NCI-H128 (cell line): ENCODE measurements around the gene CT45A2.
"Not testable (repeated sequence)": the region's sequence is repeated elsewhere in the genome, so short reads cannot be mapped to it uniquely, and the experiment has no call there.

ENCODE experiments used
- DNase-seq: peaks from one replicate; lab custom pipeline; 2025; ENCODE audit not compliant: unreplicated experiment; lab: John Stamatoyannopoulos, UW

The CT45A2 gene, protein sequence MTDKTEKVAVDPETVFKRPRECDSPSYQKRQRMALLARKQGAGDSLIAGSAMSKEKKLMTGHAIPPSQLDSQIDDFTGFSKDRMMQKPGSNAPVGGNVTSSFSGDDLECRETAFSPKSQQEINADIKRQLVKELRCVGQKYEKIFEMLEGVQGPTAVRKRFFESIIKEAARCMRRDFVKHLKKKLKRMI

DNA sequence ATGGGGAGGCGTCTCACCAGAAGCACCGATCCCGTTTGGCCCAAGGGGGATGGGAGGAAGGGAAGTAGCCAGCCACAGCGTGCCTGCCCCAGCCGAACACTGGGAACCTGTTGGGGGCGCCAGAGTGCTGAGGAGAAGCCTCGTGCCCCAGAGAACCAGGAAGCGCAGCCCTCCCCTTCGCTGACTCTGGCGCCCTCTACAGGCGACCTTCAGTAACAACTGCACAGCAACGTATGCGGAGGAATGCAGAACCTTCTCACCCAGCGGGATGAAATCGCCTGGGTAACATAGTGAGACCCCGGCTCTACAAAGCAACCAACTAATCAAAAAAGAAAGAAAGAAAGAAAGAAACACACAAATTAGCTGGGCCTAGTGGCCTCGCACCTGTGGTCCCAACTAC lies at the start of gene CT45A2:
Gene CT45A2 (minus strand): TSS at position 101 of the 400 bp plus-strand sequence. CDS start 3,747 bp downstream, outside the sequence.
- not testable (repeated sequence) for DNase-seq

DNA sequence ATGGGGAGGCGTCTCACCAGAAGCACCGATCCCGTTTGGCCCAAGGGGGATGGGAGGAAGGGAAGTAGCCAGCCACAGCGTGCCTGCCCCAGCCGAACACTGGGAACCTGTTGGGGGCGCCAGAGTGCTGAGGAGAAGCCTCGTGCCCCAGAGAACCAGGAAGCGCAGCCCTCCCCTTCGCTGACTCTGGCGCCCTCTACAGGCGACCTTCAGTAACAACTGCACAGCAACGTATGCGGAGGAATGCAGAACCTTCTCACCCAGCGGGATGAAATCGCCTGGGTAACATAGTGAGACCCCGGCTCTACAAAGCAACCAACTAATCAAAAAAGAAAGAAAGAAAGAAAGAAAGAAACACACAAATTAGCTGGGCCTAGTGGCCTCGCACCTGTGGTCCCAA lies 34.6 kb upstream of the CT45A2 start, which contains the start of gene CT45A8:
Gene CT45A8 (minus strand): TSS at position 101 of the 400 bp plus-strand sequence. CDS start 3,755 bp downstream, outside the sequence.
- not testable (repeated sequence) for DNase-seq

DNA sequence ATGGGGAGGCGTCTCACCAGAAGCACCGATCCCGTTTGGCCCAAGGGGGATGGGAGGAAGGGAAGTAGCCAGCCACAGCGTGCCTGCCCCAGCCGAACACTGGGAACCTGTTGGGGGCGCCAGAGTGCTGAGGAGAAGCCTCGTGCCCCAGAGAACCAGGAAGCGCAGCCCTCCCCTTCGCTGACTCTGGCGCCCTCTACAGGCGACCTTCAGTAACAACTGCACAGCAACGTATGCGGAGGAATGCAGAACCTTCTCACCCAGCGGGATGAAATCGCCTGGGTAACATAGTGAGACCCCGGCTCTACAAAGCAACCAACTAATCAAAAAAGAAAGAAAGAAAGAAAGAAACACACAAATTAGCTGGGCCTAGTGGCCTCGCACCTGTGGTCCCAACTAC lies 17.4 kb upstream of the CT45A2 start, which contains the start of gene CT45A7:
Gene CT45A7 (minus strand): TSS at position 101 of the 400 bp plus-strand sequence. CDS start 3,747 bp downstream, outside the sequence.
- DNase-seq, result not testable (repeated sequence)

DNA sequence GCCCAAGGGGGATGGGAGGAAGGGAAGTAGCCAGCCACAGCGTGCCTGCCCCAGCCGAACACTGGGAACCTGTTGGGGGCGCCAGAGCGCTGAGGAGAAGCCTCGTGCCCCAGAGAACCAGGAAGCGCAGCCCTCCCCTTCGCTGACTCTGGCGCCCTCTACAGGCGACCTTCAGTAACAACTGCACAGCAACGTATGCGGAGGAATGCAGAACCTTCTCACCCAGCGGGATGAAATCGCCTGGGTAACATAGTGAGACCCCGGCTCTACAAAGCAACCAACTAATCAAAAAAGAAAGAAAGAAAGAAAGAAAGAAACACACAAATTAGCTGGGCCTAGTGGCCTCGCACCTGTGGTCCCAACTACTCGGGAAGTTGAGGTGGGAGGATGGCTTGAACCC lies 17.1 kb downstream of the CT45A2 start, which contains the start of gene CT45A6:
Gene CT45A6 (minus strand): TSS at position 101 of the 400 bp plus-strand sequence. CDS start 3,794 bp downstream, outside the sequence.
- not testable (repeated sequence) for DNase-seq

DNA sequence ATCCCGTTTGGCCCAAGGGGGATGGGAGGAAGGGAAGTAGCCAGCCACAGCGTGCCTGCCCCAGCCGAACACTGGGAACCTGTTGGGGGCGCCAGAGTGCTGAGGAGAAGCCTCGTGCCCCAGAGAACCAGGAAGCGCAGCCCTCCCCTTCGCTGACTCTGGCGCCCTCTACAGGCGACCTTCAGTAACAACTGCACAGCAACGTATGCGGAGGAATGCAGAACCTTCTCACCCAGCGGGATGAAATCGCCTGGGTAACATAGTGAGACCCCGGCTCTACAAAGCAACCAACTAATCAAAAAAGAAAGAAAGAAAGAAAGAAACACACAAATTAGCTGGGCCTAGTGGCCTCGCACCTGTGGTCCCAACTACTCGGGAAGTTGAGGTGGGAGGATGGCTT lies 34.4 kb downstream of the CT45A2 start, which contains the start of gene CT45A5:
Gene CT45A5 (minus strand): TSS at position 101 of the 400 bp plus-strand sequence. CDS start 3,774 bp downstream, outside the sequence.
- DNase-seq, result not testable (repeated sequence)

DNA sequence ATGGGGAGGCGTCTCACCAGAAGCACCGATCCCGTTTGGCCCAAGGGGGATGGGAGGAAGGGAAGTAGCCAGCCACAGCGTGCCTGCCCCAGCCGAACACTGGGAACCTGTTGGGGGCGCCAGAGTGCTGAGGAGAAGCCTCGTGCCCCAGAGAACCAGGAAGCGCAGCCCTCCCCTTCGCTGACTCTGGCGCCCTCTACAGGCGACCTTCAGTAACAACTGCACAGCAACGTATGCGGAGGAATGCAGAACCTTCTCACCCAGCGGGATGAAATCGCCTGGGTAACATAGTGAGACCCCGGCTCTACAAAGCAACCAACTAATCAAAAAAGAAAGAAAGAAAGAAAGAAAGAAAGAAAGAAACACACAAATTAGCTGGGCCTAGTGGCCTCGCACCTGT lies 51.7 kb downstream of the CT45A2 start, which contains the start of gene CT45A3:
Gene CT45A3 (minus strand): TSS at position 101 of the 400 bp plus-strand sequence. CDS start 3,747 bp downstream, outside the sequence.
- not testable (repeated sequence) for DNase-seq
